Panc1 (cell line): ENCODE data around the gene TBCD. TPM values are rescaled to one million over a fixed set of nuclear protein-coding genes. Genes with fewer than 3 reads are reported as not detected.

Source experiments
- ATAC-seq: fragments of 200-7000 bp; cut with Tn5 transposase; 2 replicates; pipeline ENCODE4 v1.9.1; 2020; ENCODE audit warnings: mild to moderate bottlenecking, moderate library complexity
- BruUV-seq: library from RNA; stranded (reverse); fragments of 400-500 nt; replicated peaks from 2 replicates; lab custom pipeline; 2021; lab: Mats Ljungman, UMichigan
- CTCF ChIA-PET: fragments of 300-600 bp; sonication (Branson Sonifier 250); formaldehyde crosslinking; loops from one replicate; lab custom pipeline; 2022; ENCODE audit warnings: antibody characterized with exemption; lab: Charles Lee
- POLR2A ChIA-PET: fragments of 300-600 bp; sonication (Branson Sonifier 250); formaldehyde crosslinking; loops from one replicate; lab custom pipeline; 2022; ENCODE audit warnings: antibody characterized with exemption; lab: Charles Lee
- DNase-seq: peaks from one replicate; pipeline ENCODE4 v3.0.0-alpha.2; 2010; ENCODE audit warnings: low read depth, low spot score
- H3K27ac ChIP-seq: 2 replicates; pipeline ENCODE4 v1.5.1; 2011; ENCODE audit warnings: mild to moderate bottlenecking, low read length, inconsistent platforms
- H3K27me3 ChIP-seq: fragments of 200-500 bp; sonication (Bioruptor generic); 2 replicates; pipeline ENCODE4 v1.6.0; 2014; ENCODE audit warnings: low read length, inconsistent platforms; ENCODE audit not compliant: control insufficient read depth, insufficient read depth
- H3K36me3 ChIP-seq: fragments of 200-500 bp; sonication (Bioruptor generic); 2 replicates; pipeline ENCODE4 v1.5.1; 2014; ENCODE audit warnings: inconsistent platforms, mild to moderate bottlenecking, low read length, moderate library complexity; ENCODE audit not compliant: control insufficient read depth, insufficient read depth
- H3K4me1 ChIP-seq: 2 replicates; pipeline ENCODE4 v1.5.1; 2011; ENCODE audit warnings: inconsistent platforms, mild to moderate bottlenecking, low read length, moderate library complexity; ENCODE audit not compliant: control insufficient read depth, insufficient read depth
- H3K4me3 ChIP-seq, 2 experiments: 2 replicates each; pipeline ENCODE4 v1.5.1; 2011 to 2012; ENCODE audit warnings: low read depth in 2 of 2, low read length in 2 of 2, mild to moderate bottlenecking in 2 of 2, inconsistent platforms in 1 of 2, moderate library complexity in 1 of 2
- H3K9me3 ChIP-seq: fragments of 200-500 bp; sonication (Bioruptor generic); 2 replicates; pipeline ENCODE4 v1.5.1; 2014; ENCODE audit warnings: low read depth, mild to moderate bottlenecking, inconsistent platforms, low read length, moderate library complexity; ENCODE audit not compliant: control insufficient read depth, insufficient read depth
- POLR2AphosphoS5 ChIP-seq: IDR thresholded peaks from 2 replicates; pipeline ENCODE4 v1.6.1; 2012; ENCODE audit warnings: mild to moderate bottlenecking, low read depth, low read length, moderate library complexity
- REST ChIP-seq, 2 experiments: IDR thresholded peaks; 2 replicates each; pipeline ENCODE4 v1.6.1; 2011 to 2012; ENCODE audit warnings: low read depth in 2 of 2, control low read depth in 1 of 2, low read length in 1 of 2, mild to moderate bottlenecking in 1 of 2, moderate library complexity in 1 of 2; ENCODE audit not compliant: insufficient read depth in 1 of 2
- SIN3A ChIP-seq: IDR thresholded peaks from 2 replicates; pipeline ENCODE4 v1.6.1; 2012; ENCODE audit warnings: low read depth, mild to moderate bottlenecking, low read length, moderate library complexity, borderline replicate concordance; ENCODE audit not compliant: insufficient read depth
- TCF7L2 ChIP-seq: IDR thresholded peaks from 2 replicates; pipeline ENCODE4 v1.6.1; 2011; ENCODE audit warnings: mild to moderate bottlenecking, low read depth, low read length, inconsistent platforms
- in situ Hi-C: cut with HindIII; loops from 2 replicates; pipeline ENCODE4 v1.10.0; 2016; ENCODE audit warnings: low sequenced_read_pairs, low pct_unique_long_range_greater_than_20kb
- intact Hi-C: fragments of 100-400 bp; cut with micrococcal nuclease; formaldehyde crosslinking; loops from one replicate; pipeline ENCODE4 v1.10.0; 2022; ENCODE audit not compliant: unreplicated experiment
- total RNA-seq: library from RNA; stranded (reverse); gene quantifications from one replicate; pipeline ENCODE4 v1.2.1, GENCODE V29; 2021; ENCODE audit not compliant: unreplicated experiment
- TF ChIP-seq, protein P1 (sequence below): fragments of 450-650 bp; IDR thresholded peaks from 2 replicates; pipeline ENCODE4 v1.5.1; 2017; ENCODE audit warnings: mild to moderate bottlenecking

The TBCD gene
- total RNA-seq, 1 experiment from 2014 or later, result 186 TPM

DNA sequence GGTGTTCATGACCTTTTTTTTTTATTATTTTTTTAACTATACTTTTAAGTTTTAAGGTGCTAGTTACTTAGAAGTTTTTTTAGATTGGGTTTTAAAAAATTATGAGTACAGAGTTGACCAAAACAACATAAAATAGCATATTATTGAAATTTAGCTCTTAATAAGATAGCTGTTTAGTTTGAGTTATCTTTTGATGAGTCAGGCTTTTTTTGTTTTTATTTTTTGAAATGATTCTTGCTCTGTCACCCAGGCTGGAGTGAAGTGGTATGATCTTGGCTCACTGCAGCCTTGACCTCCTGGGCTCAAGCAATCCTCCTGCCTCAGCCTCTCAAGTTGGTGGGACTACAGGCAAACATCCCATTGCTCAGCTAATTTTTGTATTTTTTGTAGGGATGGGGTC lies 74.3 kb downstream of the TBCD start:
- H3K36me3 ChIP-seq, result no peaks in the 10 kb centered on the region
- H3K4me3 ChIP-seq, result no peak overlapping the region
- no peak for DNase-seq
- no TSS peak for BruUV-seq
- ChIA-PET CTCF (no interaction called here), POLR2A (no interaction called here)
- no peak for ATAC-seq
- TF ChIP-seq POLR2AphosphoS5, result no peak
- TF ChIP-seq REST (IDR thresholded peaks at IDR 0.05; ENCODE audit: insufficient read depth in 1 of 2, low read depth in 2 of 2, low read length in 1 of 2), result no peak
- TF ChIP-seq SIN3A, result no peak
- TF ChIP-seq, protein P1, sequence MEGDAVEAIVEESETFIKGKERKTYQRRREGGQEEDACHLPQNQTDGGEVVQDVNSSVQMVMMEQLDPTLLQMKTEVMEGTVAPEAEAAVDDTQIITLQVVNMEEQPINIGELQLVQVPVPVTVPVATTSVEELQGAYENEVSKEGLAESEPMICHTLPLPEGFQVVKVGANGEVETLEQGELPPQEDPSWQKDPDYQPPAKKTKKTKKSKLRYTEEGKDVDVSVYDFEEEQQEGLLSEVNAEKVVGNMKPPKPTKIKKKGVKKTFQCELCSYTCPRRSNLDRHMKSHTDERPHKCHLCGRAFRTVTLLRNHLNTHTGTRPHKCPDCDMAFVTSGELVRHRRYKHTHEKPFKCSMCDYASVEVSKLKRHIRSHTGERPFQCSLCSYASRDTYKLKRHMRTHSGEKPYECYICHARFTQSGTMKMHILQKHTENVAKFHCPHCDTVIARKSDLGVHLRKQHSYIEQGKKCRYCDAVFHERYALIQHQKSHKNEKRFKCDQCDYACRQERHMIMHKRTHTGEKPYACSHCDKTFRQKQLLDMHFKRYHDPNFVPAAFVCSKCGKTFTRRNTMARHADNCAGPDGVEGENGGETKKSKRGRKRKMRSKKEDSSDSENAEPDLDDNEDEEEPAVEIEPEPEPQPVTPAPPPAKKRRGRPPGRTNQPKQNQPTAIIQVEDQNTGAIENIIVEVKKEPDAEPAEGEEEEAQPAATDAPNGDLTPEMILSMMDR, result no peak
- TF ChIP-seq TCF7L2, result no peak
- no peaks in the 10 kb centered on the region for H3K4me1 ChIP-seq
- no peaks in the 10 kb centered on the region for H3K27me3 ChIP-seq
- H3K9me3 ChIP-seq, result no peaks in the 10 kb centered on the region
- no peak overlapping the region for H3K27ac ChIP-seq
- in situ Hi-C loops, result no loop called here
- intact Hi-C loops, result no loop called here

- DNase-seq (no peak), ATAC-seq (no peak)
- Histone ChIP-seq H3K9me3 (no peaks in the 10 kb centered on the region), H3K27ac (no peak overlapping the region), H3K4me1 (no peaks in the 10 kb centered on the region), H3K27me3 (no peaks in the 10 kb centered on the region), H3K36me3 (no peaks in the 10 kb centered on the region), H3K4me3 (no peak overlapping the region)
- TF ChIP-seq POLR2AphosphoS5 (no peak), SIN3A (no peak), TCF7L2 (no peak), REST (IDR thresholded peaks at IDR 0.05; ENCODE audit: insufficient read depth in 1 of 2, low read depth in 2 of 2, low read length in 1 of 2) (no peak)
- TF ChIP-seq, protein P1, result no peak
- CTCF ChIA-PET, result no interaction called here
- in situ Hi-C loops (no loop called here), intact Hi-C loops (no loop called here)
- POLR2A ChIA-PET, result no interaction called here
- BruUV-seq, result no TSS peak
Observed at GRCh38 chr17:82826956-82827355, 75.1 kb downstream of the TBCD start.
